GM10248 (cell line): Measurements from ENCODE around the gene GPR161.

ENCODE experiments used
- CTCF ChIA-PET: fragments of 300-600 bp; sonication (Branson Sonifier 250); formaldehyde crosslinking; extraction: SDS; loops from one replicate; lab custom pipeline; 2021; ENCODE audit warnings: antibody characterized with exemption; lab: Yijun Ruan, JAX
- POLR2A ChIA-PET: fragments of 350-650 bp; sonication (Branson Sonifier 250); formaldehyde crosslinking; extraction: SDS; loops from one replicate; lab custom pipeline; 2020; ENCODE audit warnings: antibody characterized with exemption; lab: Yijun Ruan, JAX
- DNase-seq: peaks from one replicate; pipeline ENCODE4 v3.0.0; 2012; ENCODE audit errors: extremely low spot score
- TF ChIP-seq, protein P1 (sequence below): IDR thresholded peaks from 2 replicates; pipeline ENCODE4 v1.5.1; 2012; ENCODE audit warnings: mild to moderate bottlenecking, low read depth; ENCODE audit errors: extremely low read depth, missing control alignments, control extremely low read depth

Gene GPR161

DNA sequence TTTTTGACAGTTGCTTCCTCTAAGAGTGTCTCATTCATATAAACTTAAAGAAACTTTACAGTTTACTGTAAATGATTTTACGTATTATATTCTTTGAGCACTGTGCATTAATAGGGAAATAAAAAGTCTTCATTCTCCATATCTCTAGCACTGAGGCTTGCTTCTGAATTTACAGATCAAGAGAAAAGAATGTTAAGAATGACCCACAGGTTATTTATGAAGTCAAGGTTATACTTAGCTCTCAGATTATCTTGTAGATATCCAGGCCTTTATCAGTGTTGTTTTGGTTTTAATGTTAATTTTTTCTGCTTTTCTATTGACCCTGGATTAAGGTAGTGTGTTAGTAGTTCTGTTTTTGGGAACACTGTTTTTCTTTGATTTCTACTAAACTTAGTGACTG, 91.4 kb downstream of the GPR161 start:
- DNase-seq, result no peak
- POLR2A ChIA-PET, result no interaction called here
- CTCF ChIA-PET, result interaction anchor here (0.9 to 2.1 kb wide), 2 partner anchors 36 to 44 kb away, joined by 3 to 10 read pairs; no protein-coding TSS in a partner anchor
- TF ChIP-seq, protein P1, sequence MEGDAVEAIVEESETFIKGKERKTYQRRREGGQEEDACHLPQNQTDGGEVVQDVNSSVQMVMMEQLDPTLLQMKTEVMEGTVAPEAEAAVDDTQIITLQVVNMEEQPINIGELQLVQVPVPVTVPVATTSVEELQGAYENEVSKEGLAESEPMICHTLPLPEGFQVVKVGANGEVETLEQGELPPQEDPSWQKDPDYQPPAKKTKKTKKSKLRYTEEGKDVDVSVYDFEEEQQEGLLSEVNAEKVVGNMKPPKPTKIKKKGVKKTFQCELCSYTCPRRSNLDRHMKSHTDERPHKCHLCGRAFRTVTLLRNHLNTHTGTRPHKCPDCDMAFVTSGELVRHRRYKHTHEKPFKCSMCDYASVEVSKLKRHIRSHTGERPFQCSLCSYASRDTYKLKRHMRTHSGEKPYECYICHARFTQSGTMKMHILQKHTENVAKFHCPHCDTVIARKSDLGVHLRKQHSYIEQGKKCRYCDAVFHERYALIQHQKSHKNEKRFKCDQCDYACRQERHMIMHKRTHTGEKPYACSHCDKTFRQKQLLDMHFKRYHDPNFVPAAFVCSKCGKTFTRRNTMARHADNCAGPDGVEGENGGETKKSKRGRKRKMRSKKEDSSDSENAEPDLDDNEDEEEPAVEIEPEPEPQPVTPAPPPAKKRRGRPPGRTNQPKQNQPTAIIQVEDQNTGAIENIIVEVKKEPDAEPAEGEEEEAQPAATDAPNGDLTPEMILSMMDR, result no peak

DNA sequence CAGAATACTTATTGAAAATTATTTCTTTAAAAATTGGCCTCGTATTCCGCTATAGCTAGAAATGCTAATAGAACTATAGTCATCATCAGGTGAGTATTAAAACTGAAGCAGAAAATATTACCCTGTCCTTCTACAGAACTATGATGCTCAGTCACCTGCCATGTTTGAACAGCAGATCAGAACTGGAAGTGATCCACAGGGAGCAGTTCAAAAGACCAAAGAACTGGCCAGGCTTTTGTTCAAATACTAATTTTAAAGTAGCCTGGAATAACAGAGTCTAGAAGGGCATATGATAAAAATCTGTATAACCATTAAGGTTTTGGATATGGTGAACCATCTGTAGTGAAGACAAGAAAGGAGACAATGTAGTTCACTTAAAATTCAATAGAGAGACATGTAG, 94.4 kb downstream of the GPR161 start:
- ChIA-PET POLR2A (no interaction called here), CTCF (interaction anchor here (2.6 kb wide), 1 partner anchor 40 kb away, joined by 12 read pairs; no protein-coding TSS in a partner anchor)
- TF ChIP-seq, protein P1, result no peak
- no peak for DNase-seq

DNA sequence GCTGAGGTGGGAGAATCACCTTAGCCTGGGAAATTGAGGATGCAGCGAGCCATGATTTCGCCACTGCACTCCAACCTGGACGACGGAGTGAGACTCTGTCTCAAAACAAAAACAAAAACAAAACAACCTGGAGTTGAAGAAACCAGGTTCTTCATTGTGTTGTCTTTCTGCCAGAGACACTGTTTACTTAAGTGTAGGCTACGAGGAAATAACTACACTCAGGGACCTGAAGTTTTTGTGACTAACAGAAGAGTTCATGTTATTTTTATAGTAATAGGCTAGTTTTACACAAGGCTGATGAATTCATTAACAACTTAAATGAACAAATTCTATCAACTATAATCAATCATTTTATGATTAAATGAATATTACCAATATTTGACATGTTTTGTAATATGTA, 101.4 kb downstream of the GPR161 start:
- no peak for DNase-seq
- TF ChIP-seq, protein P1, result no peak
- ChIA-PET POLR2A (no interaction called here), CTCF (interaction anchor here (1.6 kb wide), 1 partner anchor 11 kb away, joined by 4 read pairs; no protein-coding TSS in a partner anchor)

DNA sequence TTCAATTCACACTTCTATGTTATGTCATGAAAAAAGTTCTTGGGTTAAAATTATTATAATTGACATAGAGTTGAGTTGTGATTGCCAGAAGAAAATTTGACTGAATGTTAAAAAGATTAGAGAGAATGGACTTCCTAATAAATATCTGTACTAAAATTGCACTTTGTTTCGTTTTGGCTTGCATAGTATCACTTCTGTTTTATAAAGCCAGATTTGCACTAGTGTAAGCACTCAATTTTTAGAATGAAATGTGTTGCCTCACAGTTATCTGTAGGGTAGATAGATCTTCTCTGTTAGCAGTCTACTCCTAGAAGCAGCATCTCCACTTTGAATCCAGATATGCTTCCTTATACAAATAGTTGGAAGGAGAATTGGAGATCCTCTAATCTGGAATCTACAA, 104.7 kb downstream of the GPR161 start:
- TF ChIP-seq, protein P1, result no peak
- peak; percentile 28 for DNase-seq
- ChIA-PET CTCF (no interaction called here), POLR2A (no interaction called here)

DNA sequence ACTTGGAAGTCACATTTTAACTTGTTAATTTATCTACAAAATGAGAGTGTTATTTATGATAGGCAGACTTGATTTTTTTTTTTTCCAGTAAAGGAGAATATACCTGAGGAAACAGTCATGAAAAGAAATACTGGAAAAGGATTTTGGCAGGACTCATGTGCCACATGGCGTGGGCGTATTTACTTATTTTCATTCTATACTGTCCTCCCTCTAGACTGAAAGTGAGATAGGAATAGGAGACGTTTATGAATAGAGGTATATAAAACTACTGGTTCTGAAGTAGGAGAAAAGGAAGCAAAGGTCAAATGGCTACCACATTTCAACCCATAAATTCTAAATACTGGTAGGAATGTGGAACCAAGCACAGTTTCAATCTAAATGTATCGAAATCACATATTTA, 105.1 kb downstream of the GPR161 start:
- TF ChIP-seq, protein P1, result no peak
- ChIA-PET CTCF (interaction anchor here (1.4 kb wide), 1 partner anchor 50 kb away, joined by 5 read pairs; no protein-coding TSS in a partner anchor), POLR2A (no interaction called here)
- no peak for DNase-seq

DNA sequence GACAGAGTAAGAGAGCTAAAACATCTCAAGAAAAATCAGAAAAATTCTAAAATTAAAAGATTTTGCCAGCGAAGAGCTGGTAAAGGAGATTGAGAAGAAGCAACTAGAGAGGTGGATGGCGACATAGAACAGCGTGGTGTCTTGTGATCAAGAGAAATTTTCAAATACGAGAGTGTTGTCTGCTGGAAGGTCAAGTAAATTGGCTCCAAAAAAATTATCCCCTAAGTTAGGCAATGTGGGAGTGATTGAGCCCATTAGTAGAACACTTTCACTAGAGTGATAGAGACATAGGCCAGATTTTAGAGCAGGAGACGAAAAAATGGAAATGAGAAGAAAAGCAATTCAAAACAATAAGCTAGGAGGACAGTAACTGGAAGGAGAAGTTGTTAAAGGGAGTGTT, 105.5 kb downstream of the GPR161 start:
- CTCF ChIA-PET, result interaction anchor here (1.2 to 1.6 kb wide), 6 partner anchors 9 to 51 kb away, joined by 3 to 6 read pairs (median 4); no protein-coding TSS in a partner anchor
- no peak for DNase-seq
- POLR2A ChIA-PET, result no interaction called here
- TF ChIP-seq, protein P1, result no peak
